GM23248 (cell line): Measurements from ENCODE around the gene TNNT1.

Experiments
- EZH2 ChIP-seq: fragments of 200-600 bp; sonication (generic); IDR thresholded peaks from 2 replicates; pipeline ENCODE4 v1.6.1; 2018; ENCODE audit warnings: antibody characterized with exemption, mild to moderate bottlenecking; ENCODE audit not compliant: insufficient read depth, poor library complexity, severe bottlenecking
- EZH2phosphoT487 ChIP-seq: fragments of 200-600 bp; sonication (generic); IDR thresholded peaks from 2 replicates; pipeline ENCODE4 v1.6.1; 2018; ENCODE audit warnings: antibody characterized with exemption, moderate library complexity, mild to moderate bottlenecking, low read depth; ENCODE audit not compliant: insufficient read depth

GRCh38 chr19:55133639-55134444, 15.2 kb downstream of the TNNT1 start:
- TF ChIP-seq EZH2phosphoT487 (no peak), EZH2 (no peak)
